ENCODE results near the gene ELAVL1. TPM values are rescaled to one million over a fixed set of nuclear protein-coding genes. Genes with fewer than 3 reads are reported as not detected.

ELAVL1 gene
- total and polyA plus RNA-seq, 2 experiments from 2014 or later: 57.7 to 89.9 TPM

DNA sequence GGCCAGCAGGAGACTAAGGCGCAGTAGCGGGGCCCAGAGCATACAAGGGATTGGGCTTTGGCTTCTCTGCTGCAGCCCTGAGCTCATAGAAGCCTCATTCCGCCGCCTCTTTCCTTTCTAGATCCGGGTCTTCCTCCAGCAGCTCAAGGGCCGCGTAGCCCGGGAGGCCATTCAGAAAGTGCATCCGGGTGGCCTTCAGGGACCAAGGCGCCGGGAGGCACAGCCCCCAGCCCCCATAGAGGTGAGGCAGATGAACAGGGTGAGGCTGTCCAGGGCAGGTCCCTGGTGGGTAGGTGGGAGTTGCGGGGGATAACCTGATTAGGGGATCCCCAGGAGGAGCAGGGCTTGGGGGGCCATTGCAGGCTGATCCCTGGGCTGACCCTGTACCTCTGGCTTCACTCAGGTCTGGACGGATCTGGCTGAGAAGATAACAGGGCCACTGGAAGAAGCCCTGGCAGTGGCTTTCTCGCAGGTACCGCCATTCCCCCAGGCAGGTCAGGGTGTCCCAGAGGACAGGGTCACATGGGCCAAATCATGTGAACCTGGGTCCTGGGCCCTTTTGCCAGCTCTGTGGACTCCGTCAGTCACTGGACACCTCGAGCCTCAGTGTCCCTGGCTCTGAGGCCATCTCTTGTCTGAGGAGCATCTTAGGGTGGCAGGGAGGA lies 84.0 kb downstream of the ELAVL1 start:
- Histone ChIP-seq H3K27ac (peak overlapping the region; percentile 76), H3K4me1 (ENCODE audit: insufficient read depth) (peaks cover 32% of the 10 kb centered on the region), H3K4me2 (peak overlapping the region; percentile 87), H4K20me1 (ENCODE audit: insufficient read depth, poor library complexity, severe bottlenecking) (no peaks in the 10 kb centered on the region), H3K27me3 (peaks cover 14% of the 10 kb centered on the region), H3K36me3 (replicated peaks; ENCODE audit: insufficient read depth, low read depth) (no peaks in the 10 kb centered on the region), H2AFZ (no peak overlapping the region), H3K79me2 (no peaks in the 10 kb centered on the region), H3K4me3 (no peak overlapping the region), H3K9me2 (replicated peaks; ENCODE audit: insufficient read depth) (no peaks in the 10 kb centered on the region), H3K9me3 (ENCODE audit: low read depth) (no peaks in the 10 kb centered on the region)
- no peak for TF ChIP-seq EZH2 (IDR thresholded peaks at IDR 0.05; ENCODE audit: borderline replicate concordance)
- TF ChIP-seq, protein P1, sequence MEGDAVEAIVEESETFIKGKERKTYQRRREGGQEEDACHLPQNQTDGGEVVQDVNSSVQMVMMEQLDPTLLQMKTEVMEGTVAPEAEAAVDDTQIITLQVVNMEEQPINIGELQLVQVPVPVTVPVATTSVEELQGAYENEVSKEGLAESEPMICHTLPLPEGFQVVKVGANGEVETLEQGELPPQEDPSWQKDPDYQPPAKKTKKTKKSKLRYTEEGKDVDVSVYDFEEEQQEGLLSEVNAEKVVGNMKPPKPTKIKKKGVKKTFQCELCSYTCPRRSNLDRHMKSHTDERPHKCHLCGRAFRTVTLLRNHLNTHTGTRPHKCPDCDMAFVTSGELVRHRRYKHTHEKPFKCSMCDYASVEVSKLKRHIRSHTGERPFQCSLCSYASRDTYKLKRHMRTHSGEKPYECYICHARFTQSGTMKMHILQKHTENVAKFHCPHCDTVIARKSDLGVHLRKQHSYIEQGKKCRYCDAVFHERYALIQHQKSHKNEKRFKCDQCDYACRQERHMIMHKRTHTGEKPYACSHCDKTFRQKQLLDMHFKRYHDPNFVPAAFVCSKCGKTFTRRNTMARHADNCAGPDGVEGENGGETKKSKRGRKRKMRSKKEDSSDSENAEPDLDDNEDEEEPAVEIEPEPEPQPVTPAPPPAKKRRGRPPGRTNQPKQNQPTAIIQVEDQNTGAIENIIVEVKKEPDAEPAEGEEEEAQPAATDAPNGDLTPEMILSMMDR (IDR thresholded peaks at IDR 0.05; ENCODE audit: poor library complexity): no peak
- TF ChIP-seq EZH2phosphoT487 (IDR thresholded peaks at IDR 0.05; ENCODE audit: low read depth, severe bottlenecking, unreplicated experiment): no peak
- no peak for DNase-seq (ENCODE audit: low spot score)
- 88% methylated on average over 17 of the region's 17 CpGs for WGBS (ENCODE audit: low lambda C conversion rate, missing lambda C conversion rate)

DNA sequence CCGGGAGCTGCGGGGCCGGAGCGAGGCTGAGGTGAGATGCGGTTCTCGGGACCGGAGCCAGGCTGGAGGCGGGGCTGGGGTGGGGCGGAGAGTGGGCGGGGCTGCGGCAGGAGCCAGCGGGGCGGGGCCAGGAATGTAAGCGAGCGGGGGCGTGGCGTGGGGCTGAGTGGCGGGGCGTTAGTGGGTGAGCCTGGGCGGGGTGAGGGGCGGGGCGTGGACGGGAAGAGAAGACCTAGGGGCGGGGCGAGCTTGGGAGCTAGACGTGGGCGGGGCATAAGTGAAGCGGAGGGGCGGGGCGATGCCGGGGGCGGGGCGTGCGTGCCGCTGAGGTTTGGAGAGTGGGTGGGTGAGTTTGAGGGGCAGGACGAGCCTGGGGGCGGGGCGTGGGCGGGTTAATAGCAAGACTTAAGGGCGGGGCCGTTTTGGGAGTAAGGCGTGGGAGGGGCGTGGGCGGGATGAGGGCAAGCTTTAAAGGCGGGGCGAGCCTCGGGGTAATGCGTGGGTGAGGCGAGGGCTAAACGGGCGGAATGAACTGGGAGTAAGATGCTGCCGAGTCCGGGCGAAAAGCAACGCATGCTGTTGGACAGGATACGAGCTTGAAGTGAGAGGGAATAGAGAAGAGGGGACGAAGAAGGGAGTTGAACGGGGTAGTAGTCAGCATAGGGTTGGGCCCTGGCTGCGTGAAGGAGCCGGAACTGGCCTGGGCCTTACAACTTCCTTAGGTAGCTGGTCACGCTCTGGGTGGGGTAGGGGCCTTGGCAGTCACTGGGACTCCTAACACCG lies 84.7 kb downstream of the ELAVL1 start:
- Histone ChIP-seq H3K4me2 (peak overlapping the region; percentile 87), H3K4me1 (ENCODE audit: insufficient read depth) (peaks cover 35% of the 10 kb centered on the region), H2AFZ (peak overlapping the region; percentile 84), H3K9me2 (replicated peaks; ENCODE audit: insufficient read depth) (no peaks in the 10 kb centered on the region), H3K4me3 (peak overlapping the region; percentile 83), H4K20me1 (ENCODE audit: insufficient read depth, poor library complexity, severe bottlenecking) (no peaks in the 10 kb centered on the region), H3K9me3 (ENCODE audit: low read depth) (no peaks in the 10 kb centered on the region), H3K27me3 (peaks cover 21% of the 10 kb centered on the region), H3K27ac (peak overlapping the region; percentile 93), H3K36me3 (replicated peaks; ENCODE audit: insufficient read depth, low read depth) (no peaks in the 10 kb centered on the region), H3K79me2 (no peaks in the 10 kb centered on the region)
- TF ChIP-seq, protein P1 (IDR thresholded peaks at IDR 0.05; ENCODE audit: poor library complexity): no peak
- TF ChIP-seq EZH2 (IDR thresholded peaks at IDR 0.05; ENCODE audit: borderline replicate concordance) (no peak), EZH2phosphoT487 (IDR thresholded peaks at IDR 0.05; ENCODE audit: low read depth, severe bottlenecking, unreplicated experiment) (no peak)
- DNase-seq (ENCODE audit: low spot score): peak; percentile 100
- WGBS (ENCODE audit: low lambda C conversion rate, missing lambda C conversion rate): 10% methylated on average over 25 of the region's 62 CpGs

DNA sequence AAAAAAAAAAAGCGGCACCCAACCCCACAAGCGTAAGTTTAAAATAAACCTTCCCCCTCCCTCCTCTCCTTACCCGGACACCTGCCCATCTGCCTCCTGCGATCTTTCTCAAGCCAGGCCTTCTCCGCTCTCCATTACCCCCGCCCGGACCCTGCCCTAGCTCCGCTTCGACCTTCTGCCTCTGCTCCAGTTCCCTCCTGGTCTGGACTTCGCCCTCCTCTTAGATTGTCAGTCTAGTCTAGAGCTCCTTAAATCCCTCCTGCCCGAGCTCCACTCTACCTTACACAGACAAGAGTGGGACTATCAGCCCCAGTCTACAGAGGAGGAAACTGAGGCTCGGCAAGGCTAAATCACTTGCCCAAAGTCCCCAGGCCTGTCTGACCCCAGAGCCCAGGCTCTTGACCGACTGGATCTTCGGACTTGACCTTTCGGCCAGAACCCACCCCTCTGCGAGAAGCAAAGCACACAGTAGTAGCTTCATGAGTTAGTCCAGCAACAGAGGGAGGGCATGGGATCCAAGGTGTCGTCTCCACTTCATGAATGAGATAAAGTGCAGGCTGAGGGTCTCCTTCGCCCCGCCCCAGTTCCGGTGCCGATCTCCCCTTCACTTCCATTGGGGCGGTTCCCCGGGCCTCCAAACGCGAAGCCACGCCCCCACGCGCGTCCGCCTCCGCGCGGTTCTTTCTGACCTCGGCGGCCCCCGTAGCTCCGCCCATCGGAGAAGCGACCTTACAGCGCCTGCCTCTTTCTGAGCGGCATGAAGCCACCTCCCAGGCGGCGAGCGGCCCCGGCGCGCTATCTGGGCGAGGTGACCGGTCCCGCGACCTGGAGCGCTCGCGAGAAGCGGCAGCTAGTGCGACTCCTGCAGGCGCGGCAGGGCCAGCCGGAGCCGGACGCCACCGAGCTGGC lies 85.6 kb downstream of the ELAVL1 start, which contains the start of gene SNAPC2:
Gene SNAPC2 (plus strand): TSS at position 729 of the 909 bp plus-strand sequence. CDS start 29 bp downstream, at position 758.
- peaks cover 36% of the 10 kb centered on the region for H3K4me1 ChIP-seq (ENCODE audit: insufficient read depth)
- H3K27ac ChIP-seq: peak within 1 kb of the TSS; percentile 93
- peak within 1 kb of the TSS; percentile 83 for H3K4me3 ChIP-seq
- no peak for TF ChIP-seq EZH2 (IDR thresholded peaks at IDR 0.05; ENCODE audit: borderline replicate concordance)
- TF ChIP-seq EZH2phosphoT487 (IDR thresholded peaks at IDR 0.05; ENCODE audit: low read depth, severe bottlenecking, unreplicated experiment): no peak
- TF ChIP-seq, protein P1 (IDR thresholded peaks at IDR 0.05; ENCODE audit: poor library complexity): no peak
- H3K36me3 ChIP-seq (replicated peaks; ENCODE audit: insufficient read depth, low read depth): no peaks in the 10 kb centered on the region
- WGBS (ENCODE audit: low lambda C conversion rate, missing lambda C conversion rate): 16% methylated on average over 62 of the region's 62 CpGs
- peak; percentile 97 for DNase-seq (ENCODE audit: low spot score)
- H3K9me3 ChIP-seq (ENCODE audit: low read depth): no peaks in the 10 kb centered on the region
- H3K27me3 ChIP-seq: peaks cover 30% of the 10 kb centered on the region
- no peaks in the 10 kb centered on the region for H4K20me1 ChIP-seq (ENCODE audit: insufficient read depth, poor library complexity, severe bottlenecking)
- peak within 1 kb of the TSS; percentile 87 for H3K4me2 ChIP-seq
- no peaks in the 10 kb centered on the region for H3K79me2 ChIP-seq
- H2AFZ ChIP-seq: peak within 1 kb of the TSS; percentile 84
- no peaks in the 10 kb centered on the region for H3K9me2 ChIP-seq (replicated peaks; ENCODE audit: insufficient read depth)

Measured in hepatocyte (in vitro differentiated cells).